GM19023 (cell line): Measurements from ENCODE around the gene SSBP3.

Experiments
- ATAC-seq: cut with Tn5 transposase; IDR thresholded peaks from one replicate; pipeline ENCODE4 v1.9.1; 2021; ENCODE audit warnings: mild to moderate bottlenecking, moderate library complexity; ENCODE audit not compliant: unreplicated experiment

The SSBP3 gene

DNA sequence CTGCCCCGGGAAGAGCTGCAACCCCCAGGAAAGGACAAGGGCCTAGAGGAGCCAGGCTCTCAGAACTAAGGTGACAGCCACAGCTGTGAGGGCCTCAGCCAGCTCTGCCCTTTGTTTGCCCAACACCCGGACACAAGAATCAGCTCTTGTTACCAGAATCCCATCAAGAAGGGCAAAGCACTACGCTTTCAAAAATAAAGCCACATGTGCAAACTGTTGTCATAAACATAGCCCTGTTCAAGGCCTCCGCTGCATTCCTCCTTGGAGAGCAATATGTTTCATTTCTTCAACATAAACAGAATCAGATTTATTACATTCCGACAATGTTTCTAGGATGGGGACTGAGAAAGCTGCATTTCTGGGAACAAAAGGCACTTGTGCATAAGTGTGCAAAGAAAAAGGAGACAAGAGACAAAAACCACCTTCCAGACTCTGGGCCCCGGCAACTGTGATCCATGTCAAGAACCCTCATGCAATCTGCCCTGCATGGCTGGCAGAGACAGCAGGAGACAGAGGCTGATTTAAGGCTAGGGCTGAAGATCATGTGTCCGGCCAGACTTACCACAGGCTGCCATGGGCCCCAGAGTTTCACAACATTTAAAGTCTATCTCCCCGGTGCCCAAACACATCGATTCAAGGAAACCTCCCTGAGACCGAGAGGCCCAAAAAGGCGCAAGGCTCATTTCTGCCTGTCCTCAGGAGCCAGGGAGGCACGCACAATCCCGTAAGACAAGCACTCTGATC is 71.0 kb downstream of the SSBP3 start:
- no peak for ATAC-seq

DNA sequence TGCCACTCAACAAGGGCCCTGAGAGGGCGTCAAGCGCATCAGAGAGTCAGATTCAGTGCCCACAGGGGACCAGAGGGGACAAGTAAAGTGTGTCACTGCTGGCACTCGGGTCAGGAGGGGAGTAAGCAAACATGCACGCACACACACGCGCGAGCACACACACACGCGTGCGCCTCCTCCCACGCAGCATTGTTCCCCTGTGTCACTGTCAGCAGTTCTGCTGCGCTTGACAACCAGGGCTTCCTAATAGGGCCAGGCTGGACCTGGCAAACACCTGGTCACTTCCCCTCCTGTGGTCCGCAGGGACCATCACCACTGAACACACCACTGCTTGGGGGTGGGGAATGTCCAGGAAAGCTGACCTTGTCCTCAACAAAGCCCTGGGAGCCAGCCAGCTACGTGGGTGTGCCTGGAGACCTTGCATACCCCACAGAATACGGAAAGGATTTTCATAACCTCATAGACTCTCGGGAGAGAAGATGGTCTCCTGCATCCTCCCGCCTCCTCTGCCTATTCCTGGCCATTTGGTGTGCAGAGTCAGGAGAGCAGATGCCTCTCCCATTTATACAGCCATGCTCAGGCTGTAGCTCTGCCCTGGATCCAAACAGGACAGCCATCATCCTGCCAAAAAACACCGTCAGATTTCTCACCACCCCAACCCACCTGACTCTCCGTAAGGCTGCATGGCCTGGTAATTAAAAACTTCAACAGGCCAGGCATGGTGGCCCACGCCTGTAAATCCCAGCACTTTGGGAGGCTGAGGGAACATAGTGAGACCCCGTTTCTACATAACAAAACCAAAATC is 73.2 kb downstream of the SSBP3 start:
- no peak for ATAC-seq

DNA sequence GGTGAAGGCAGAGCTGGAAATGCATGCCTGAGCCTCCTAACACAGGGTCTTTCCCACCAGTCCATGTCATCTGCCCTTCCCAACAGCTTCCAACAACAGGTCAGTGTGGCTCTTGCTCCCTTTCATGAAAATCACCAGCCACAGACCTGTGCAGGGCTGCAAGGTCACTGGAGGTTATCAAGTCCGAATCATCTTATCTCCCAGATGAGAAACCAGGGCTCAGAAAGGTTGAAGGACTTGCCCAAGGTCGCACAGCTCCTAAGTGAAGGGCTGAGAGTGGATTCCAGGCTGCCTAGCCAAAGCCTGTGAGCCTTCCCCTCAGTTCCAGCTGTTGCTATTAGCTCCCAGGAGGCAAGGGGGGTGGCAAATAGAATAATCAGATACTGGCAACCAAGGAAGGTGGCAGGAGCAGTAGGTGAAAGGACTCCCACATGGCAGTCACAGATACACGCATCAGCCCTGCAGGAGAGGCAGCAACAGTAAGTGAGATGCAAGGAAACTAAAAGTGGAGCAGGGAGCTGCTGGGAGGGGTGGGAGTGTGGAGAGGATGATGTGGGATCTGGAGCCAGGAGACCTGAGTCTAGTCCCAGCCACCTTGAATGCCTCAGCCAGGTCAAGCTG is 74.2 kb downstream of the SSBP3 start:
- ATAC-seq, result no peak

DNA sequence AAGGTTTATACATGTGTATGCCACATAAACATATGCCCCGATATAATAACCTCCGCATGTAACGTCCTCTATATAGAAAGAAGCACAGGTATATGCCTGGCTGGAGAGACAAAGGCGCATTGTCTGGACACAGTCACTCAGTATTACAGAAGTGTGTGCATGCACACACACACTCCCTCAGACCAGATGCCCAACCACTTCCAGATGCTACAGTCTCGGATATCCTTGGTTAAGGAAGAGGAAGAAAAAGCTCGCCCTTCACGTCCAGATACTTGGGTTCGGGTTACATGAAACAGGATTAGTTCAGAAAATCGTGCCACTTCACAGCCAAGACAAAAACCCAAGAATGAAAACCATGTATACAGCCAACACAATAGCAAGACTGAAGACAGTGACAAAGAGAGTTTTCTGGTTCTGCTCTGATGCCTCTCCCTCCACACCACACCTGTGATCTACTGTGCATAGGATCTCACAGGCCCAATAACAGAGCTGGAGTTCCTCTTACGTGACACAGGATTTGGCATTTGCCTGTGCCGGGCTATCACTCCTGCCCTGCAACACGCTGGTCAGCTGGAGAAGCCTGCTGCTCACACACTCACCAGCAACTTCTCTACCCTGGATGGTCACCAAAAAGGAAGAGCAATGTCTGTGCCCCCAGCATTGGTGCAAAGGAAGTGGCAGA is 75.0 kb downstream of the SSBP3 start:
- ATAC-seq, result no peak

DNA sequence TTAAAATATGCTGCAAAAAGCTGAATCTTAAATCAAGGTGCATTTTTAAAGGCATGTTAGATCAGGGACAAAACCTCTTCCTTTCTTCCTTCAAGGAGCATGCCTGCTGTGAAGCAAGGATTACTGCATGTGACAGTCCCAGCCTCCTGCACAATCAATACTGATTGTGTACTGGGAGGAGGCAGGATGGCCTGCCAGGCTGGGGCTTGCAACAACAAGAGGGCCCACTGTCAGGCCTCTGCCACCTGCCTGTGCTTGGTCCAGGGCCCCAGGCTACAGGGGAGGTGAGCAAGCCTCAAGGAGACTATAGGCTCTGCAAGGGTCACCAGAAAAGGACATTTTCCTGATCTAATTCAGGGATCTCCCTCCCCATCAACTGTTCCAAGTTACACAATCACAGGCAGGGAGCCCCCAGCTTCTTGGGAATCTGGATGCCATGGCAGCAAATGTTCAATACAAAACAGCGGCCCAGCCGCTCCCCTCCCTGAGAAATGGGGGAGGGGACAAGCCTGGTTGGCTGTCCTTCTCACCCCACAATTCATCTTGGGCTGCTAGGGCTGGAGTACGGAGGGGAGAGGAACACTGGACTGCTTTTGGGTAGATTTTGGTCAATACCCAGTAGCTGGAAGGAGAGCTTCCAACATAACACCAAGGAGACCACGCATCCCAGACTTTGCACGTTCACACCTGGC is 76.7 kb downstream of the SSBP3 start:
- no peak for ATAC-seq

DNA sequence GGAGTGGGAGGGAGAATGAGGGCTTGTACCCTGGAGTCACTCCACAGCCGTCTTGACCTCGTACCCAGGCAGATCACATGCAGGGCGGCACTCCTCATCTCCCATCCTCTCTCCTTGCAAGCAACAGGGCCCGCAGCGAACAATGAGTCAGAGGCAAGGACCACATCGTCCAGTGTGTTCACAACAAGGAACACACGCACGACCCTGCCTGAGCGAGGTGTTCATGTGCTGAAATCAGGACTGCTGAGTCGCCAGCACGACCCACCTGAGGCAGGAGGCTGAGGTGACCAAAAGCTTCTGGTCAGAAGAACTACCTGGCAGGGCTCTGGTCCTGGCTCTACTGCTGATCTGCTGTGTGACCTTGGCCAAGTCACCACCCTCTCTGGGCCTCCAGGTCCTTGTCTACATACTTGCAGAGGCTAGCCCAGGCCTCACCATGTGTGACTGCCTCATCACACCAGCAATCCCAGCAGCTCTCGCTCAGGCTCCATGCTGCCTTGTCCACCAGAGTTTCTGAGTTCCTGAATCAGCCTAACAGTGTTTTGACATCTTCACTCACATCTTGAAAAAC is 78.0 kb downstream of the SSBP3 start:
- ATAC-seq, result no peak

DNA sequence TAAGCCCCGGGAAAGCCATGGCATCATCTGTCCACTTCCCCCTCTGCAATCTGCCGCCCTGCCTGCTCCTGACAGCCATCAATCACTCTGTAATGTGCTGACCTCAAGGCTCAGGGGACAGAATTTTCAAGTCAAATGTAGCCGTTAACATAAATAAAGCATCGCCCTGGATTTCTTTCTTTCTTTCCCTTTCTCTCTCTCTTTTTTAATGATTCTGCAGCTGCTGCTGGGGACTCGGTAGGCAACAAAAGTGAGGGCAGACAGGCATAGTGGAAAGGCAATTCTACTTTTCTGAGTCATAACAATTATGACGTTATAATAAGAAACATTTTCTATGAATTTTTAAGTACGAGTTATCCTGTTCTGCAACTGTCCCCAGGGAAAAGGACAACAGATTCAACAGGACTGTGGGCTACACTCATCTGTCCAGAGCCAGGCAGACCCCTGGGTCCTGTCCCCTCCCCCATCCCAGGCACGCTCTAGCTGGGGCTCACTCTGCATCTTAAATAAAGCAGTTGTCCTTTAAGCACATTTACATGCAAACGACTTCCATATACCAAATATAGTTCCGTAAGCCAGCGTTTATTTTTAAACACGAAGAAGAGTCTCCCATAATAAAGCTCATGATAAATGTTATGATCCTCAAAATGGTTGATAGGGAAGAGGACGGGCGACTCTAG is 78.7 kb downstream of the SSBP3 start:
- ATAC-seq, result no peak

DNA sequence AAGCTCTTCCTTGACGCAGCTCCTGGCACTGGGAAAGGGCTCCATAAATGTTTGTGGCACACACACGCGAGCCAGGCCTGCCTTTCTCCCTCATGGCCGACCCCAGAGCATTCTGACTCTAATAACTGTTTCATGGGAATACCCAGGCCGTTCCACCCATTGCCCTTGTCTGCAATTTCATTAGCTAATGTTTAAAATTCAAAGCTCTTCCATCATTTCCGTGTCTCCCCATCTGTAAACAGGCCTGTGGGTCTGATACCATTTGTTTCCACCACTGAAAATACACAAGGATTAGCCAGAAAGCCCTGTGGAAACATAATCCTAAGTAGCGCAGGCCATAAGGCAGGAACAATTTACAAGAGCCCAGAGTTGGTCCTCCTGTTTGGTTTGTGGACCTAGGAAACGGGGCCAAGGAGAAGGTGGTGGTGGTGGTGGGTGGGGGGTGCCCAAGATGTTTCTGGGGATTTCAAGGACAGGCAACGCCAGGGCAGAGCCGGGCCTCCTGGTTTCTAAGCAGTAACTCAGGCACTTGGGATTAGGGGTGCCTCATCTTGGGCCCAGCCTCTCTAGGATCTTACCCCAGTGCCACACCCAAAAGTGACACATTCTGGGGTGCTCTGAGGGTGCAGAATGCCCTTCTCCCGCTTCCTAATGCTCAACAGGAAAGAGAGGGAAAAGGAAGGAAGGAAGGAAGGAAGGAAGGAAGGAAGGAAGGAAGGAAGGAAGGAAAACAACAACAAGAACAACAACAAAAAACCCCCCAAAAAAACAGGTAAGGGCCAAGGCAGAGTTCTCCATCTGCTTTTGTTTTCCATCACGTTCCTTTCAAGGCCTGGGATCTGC is 79.4 kb downstream of the SSBP3 start:
- no peak for ATAC-seq

DNA sequence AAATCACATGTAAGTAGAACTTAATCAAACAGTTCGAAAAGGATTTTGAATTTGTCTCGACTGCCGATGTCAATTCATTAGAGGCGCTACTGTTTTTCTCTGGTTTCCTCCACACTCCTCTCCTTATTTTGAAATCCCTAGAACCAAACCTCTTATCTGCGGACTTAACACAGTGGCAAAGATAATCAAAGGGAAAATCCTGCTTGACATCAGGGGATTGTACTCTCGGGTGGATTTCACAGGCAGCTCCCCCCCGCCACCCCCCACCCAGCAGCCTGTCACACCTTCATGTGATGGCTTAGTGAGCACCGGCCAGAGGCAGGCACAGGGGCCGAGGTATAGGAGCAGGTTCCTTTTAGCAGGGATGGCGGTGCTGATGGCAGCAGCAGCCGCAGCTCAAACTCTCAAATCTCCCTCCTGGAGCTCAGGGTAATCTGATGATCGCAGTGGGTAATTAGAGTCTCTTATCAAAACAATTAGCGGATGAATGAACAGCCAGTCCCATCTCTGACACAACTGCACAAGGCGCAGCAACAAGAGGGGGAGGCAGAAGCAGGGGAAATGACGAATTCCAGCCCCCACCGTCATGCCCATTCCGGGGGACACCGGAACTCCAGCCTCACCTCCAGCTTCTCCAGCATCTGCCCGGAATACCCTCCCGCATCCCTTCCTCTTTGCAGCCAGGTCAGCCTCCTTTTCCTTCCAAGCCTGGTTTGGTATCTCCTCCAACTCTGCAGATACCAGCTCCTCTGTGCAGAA is 80.3 kb downstream of the SSBP3 start:
- ATAC-seq, result no peak

DNA sequence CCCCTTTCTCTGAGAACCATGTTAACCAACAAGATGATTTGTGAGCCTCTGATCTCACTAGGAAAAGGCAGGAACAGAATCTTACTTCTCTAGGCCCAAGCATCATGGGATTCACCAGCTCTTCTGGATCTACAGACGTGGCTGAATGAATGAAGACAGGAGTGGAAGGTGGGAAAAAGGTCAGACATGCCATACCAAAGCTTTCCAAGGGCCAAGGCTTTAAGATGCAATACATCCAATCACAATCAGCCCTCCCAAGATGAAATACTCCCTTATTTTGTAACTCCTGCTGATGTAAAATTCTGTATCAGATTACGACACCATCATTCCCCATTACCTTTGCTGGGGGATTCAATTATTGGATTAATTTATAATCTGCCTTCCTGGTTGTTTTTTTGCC is 80.9 kb downstream of the SSBP3 start:
- ATAC-seq, result no peak

DNA sequence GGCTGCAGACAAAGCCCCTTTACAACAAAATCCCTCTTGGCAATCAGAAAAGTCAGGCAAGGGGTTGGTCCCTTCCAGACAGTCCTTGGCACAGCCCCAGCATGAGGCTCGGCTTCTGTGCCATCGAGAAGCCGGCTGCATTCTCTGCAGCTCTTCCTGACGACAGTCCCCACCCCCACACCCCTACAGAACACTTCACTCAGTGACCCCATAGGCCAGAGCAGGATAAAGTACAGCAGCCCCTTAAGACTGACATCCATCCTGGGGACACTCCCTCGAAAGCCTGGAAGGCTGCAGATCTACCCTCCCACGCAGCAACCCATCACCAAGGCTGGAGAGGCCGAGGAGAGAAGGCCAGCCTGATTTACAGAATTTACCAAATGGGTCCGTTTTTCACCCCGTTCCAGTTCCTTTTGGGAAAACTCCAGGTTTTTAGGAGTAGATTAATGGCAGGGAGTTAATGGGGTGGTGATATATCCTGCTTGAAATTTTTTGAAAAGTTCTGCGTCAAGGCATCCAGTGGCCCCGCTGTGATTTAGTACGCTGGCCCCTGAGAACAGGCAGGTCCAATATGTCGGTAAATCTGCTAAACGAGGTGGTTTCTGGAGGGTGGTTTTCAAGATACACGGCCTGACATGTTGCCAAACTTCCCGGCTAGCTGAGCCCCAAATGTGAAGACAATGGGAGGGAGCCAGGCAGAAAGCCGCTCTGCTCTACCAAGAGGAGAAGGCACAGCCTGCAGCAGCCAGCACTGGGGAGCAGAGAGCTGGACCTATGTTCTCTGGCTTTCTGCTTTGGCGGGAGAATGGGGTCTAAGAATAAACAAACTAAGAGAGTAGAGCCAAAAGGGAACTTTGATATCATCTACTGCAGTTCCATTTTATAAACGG is 81.7 kb downstream of the SSBP3 start:
- no peak for ATAC-seq

DNA sequence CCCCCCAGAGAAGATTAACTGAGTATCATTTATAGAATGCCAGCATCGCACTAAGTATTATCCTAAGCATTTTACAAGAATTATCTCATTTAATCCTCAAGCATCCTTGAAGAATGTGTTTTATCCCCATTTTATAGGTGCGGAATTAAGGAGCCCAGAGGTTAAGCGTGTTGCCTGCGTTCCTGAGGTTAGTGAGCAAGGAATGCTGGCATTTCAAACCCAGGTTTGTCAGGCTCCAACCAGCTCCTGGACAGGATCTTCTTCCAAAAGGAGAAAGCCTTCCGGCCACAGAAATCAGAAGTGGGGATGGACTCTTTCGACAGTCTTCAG is 82.3 kb downstream of the SSBP3 start:
- ATAC-seq, result no peak

DNA sequence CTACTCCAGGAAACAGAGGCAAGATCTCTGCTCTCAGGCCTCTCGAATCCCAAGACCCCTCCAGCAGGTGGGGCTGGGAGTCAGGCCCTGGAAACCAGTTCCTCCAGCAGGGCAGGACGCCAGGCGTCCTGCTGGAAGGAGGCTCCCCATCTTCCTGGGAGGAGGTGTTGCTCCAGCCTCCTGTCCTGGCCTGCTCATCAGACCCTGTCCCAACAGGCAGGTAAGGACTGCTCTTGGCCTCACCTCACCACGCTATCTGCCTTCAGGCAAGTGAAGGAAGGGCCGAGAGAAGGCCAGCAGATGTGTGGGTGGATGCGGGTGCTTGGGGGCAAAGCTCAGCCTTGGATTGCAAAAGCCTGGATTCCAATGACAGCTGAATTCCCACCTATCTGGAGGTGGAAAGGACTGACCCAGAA is 82.9 kb downstream of the SSBP3 start:
- ATAC-seq, result no peak

DNA sequence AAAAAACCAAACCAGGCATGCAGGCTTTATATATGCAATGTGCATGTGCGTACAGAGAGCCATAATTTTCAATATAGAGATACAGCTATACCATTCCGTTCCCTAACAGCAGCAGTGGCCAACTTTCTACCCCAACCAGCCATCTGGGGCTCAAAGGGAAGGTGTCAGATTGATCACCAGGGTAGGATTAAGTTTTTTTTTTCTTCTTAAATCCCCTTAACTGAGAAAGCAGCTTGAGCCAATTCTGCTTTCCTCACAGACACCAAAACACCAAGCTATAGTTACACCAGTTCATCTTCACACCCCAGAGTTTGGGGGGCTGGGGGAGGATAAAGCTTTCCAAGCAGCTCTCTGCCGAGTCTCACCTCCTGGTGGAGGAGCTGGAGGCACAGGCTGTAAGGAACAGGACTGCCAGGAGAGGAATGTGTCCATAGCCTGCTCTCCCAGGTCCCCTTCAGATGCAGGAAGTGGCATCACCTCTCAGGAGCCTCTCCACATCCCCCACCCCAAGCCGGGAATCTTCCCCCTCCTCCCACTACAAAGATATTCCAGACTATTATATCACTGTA is 87.9 kb downstream of the SSBP3 start:
- no peak for ATAC-seq

DNA sequence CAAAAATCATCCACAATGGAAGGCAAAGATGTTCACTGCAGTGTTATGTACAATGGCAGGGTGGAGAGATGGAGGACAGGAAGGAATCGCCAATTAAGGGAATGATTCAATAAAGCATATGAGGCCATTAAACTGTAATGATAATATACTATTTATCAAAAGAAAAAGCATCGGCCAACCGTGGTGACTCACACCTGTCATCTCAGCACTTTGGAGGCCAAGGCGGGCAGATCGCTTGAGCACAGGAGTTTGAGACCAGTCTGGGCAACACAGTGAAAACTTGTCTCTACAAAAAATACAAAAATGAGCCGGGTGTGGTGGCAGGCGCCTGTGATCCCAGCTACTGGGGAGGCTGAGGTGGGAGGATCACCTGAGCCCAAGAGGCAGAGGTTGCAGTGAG is 89.1 kb downstream of the SSBP3 start:
- no peak for ATAC-seq

DNA sequence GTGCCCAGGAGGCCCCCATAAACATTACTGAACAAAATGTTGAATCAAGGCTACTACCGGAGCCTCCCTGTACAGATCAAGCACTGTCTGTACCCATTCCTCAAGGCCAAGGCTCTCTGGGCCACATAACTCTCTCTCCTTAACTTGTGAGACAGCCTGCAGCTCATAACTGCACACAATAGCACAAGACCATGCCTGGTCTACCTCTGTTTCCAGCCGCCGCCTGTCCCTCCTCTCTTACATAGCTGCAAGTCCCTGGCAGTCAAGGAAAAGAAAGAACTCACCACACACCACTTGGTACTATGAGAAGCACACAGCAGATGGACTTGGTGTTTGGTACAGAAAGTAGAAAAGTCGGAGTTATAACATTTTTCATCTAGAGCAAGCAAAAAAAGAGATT is 91.1 kb downstream of the SSBP3 start:
- ATAC-seq, result no peak

DNA sequence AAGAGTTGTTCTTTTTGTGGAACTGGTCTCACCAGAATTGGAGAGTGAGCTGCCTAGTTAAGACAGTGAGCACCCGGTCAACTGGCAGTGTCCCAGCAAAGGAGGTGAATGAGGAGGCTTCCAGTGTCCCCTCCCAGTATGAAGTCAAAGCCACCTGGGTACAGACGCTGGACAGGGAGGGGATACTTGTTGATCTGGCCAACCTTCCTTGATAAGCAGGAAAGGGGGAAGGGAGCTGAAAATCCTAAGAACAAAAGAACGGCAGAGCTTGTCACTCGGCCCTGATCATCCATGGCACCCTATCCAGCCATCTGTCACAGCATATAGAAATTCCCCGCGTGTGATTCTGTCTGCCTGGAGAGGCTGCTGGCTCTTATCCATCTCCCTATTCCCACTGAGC is 91.5 kb downstream of the SSBP3 start:
- no peak for ATAC-seq
